Prostate gland (tissue), 2 donors: ENCODE results near the gene ERRFI1.

ENCODE experiments used
- CTCF ChIP-seq, 4 experiments: fragments of 200-600 bp in 2 of 4; fragments of 450-650 bp in 2 of 4; sonication (generic) in 2 of 4; IDR thresholded peaks; 1 replicate in 3 of 4; 2 replicates in 1 of 4; pipeline ENCODE4 v1.5.1; 2016 to 2019; ENCODE audit warnings: antibody characterized with exemption in 4 of 4, mild to moderate bottlenecking in 2 of 4, moderate library complexity in 2 of 4
- POLR2AphosphoS5 ChIP-seq: sonication (generic); formaldehyde crosslinking; IDR thresholded peaks from one replicate; pipeline ENCODE4 v1.6.1; 2017; ENCODE audit warnings: antibody characterized with exemption

DNA sequence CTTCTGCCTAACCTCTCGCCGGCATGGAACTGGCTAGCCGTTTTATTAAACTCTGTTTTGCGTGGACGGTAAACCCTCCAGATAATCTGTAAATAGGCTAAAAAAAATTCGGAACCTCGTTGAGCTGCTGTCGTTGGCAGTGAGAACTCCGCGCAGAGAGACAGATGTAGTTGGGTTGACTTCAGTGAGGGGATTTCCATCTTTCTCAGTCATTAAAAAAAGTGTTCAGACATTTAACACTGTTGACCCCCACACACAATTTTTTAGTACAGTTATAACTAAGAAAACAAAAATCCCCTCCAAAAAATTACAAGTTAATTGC lies 64.1 kb downstream of the ERRFI1 start:
- no peak for TF ChIP-seq CTCF (IDR thresholded peaks at IDR 0.05)
- no peak for TF ChIP-seq POLR2AphosphoS5
